GM19240 (cell line): ENCODE data around the gene APOD.
"Not testable (repeated sequence)": the region's sequence is repeated elsewhere in the genome, so short reads cannot be mapped to it uniquely, and the experiment has no call there.

Experiments
- DNase-seq: peaks from one replicate; pipeline ENCODE4 v3.0.0; 2011; ENCODE audit warnings: low spot score; ENCODE audit not compliant: insufficient read length

APOD gene

DNA sequence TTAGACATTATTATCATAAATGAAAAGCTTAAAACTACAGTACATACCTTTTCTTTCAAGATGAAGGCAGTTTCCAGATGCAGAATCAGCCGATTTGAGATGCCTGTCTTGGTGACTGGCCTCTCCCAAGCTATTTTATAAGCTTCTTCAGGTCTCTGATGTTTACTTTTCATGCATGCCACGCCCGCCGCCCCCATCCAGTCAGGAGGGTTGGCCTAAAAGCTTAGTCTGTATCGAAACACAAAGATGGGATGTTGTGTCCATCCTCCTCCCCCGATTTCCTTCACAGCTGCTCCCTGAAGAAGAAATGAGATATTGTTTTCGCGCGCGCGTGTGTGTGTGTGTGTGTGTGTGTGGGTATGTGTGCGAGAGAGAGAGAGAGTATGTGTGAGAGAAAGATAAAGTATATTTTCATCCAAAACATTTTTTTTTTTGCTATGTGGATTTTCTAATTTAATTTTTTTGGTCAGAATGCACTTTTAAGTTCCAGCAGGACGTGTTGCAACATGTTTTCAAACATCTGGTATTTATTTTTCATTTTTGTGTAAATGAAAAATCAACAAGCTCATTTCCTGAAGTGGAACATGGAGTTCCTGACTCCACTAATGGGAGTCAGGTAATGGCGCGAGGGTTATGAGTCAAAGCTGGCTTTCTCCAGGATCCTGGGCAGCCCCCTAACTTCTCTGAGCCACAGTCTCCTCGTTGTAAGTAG is at the start of gene APOD:
APOD (minus strand) TSS at position 110 of the 712 bp plus-strand sequence. CDS start 4,479 bp downstream, outside the sequence.
- no peak for DNase-seq

DNA sequence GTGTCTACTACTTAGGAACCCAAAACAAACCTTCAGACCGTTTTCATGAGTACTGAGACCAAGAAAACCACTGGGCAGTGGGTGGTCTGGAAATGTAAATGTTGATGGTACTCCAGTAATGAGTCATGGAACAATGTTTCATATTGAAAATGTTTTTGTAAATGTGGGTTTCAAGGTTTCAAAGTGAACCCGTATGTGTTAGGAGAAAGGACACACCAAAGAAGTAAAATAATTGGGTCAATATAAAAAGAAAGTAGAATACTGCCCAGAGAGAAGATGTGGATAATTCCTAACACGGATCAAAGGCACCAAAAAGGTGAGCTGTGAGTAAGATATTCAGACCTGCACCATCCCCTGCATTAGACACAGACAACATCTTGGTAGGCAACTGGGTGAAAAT is 49.6 kb upstream of the APOD start:
- not testable (repeated sequence) for DNase-seq

DNA sequence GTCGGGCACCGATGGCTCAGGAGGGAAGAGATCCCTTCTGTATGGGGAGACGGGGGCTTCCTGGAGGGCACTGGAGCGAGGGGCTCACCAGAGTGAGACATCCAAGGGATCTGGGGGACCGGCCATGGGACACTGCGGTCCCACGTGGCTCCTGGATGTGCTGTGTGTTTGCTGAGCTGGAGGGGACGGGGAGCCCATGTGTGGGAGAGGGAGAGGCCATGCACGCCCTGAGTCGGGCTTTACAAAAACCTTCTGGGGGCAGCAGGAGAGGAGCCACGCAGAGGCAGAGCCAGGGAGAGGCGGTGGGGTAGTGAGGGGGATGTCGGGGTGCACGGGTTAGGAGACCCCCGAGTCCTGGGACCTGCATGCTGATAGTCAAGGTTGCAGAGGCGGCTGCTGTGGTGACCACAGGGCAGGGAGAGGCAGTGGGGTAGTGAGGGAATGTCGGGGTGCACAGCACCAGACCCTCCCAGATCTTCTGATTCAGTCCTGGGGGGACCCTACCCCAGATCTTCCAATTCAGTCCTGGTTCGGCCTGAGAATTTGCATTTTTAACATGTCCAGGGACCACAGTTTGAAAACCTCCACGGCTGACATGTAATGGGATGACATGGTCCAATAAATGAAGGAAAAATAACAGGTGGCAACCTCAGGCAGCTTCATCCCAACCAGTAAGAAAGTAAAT is 48.9 kb upstream of the APOD start:
- not testable (repeated sequence) for DNase-seq

DNA sequence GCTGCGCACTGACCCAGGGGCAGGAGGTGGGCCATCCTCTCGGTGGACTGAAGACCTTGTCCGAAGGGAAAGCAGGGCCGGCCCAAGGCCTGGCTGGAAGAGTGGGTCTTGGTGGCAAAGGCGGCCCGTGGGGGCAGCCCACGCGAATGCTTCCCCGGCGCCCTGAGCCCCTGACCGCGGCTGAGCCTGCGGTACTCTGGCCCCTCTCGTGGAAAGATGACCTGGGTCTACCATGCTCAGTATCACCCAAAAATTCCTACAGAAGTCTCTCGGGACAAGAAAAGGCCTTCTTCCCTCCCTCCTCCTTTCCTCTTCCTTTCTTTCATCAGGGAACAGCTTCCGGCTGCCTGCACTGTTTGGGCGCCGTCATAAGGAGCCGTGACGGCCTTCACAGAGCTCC is 48.3 kb upstream of the APOD start:
- DNase-seq = not testable (repeated sequence)

DNA sequence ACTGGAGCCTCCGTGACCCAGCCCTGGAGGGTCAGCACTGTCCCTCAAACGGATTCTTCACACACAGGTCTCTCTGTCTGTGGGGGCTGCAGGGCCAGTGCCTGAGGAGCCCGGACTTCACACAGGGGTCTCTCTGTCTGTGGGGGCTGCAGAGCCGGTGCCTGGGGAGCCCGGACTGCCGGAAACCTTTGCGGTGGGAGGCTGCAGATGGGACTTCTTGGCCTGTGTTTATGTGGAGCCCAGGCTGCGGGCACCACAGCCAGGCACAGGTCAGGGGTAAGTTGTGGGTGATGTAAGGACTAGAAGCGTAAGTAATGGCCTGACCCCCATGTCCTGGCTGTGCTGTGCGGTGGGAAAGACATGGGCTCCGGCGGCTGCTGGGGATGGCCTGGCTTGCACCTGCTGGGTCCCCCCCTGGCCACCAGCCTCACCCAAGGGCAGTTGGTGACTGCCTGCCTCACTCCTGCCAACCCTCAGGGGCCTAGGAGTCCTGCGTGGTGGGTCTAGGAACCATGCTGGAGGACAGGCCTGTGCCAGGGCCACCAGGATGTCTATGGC is 47.3 kb upstream of the APOD start:
- DNase-seq = not testable (repeated sequence)

DNA sequence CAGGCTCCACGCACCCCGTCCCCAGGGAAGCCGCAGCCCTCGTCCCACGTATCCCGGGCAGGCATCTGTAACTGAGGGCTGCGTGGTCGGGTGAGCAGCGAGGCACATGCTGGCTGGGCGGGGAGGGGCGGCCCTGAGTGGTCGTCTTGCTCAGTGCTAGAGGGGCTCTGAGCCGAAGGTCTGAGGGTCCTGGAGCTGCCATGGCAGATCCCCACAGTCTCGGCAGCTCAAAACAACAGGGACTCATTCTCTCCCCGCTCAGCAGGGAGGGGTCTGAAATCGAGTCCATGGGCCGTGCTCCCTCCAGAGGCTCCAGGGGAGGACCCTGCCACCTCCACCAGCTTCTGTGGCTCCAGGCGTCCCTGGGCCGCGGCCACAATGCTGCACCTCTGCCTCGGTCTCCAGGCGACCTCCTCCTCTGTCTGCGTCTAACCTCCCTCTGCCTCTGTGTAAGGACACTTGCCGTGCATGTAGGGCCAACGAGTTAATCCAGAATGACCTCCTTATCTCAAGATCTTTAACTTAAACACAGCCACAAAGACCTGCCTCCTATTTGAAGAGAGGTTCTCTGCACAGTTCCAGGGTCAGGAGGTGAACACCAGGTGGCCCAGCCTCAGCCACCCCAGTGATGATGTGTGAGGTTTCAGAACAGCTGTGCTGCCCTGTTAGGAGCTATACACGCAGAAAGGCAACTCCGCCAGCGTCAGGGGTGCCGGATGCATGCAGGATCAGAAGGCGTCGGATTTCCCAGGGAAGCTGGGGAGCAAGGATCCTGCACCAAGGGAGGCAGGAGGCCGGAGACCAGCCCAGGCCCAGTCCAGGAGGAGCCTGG is 46.6 kb upstream of the APOD start:
- DNase-seq = not testable (repeated sequence)

DNA sequence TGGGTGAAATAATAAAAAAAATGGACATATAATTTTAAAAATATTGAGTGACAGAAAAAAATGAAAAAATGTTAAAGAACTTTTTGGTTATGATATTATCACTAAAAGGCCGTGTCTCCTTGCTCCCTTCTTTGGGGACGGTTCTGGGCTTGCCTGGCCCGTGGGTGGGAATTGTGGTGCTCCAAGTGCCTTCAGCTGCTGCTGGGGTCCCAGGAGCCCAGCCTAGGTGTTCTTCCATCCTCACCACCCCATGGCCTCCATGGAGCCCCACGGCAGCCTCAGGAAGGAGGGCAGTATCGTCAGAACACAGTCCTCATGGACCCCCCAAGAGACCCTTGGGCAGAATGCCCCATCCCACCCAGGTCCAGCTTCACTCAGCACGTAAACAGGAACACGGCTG is 45.9 kb upstream of the APOD start:
- not testable (repeated sequence) for DNase-seq

DNA sequence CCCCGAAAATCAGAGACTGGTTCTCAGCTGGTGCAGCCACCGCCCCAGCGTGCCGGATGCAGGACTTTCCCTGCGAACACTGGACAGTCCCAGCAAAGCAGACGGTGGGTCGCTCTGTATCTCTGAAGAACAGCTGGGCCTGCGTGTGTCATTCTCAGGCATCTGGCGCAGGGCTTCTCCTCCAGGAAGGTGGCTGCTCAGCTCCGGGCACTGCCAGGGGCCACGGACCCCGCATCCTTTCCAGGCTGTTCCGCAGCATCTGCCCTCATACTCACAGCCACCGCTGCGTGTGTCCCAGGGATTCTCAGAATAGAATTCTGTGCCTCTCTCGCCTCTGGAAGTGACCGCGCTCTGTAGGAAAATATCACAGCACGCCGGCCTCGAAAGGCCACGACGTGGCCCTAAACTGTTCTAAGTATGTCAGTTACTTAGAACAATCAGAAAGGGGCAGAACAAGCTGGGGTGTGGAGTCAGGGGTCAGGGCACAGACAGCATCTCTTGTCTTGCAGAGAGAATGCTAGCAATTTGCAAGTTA is 44.7 kb upstream of the APOD start:
- not testable (repeated sequence) for DNase-seq

DNA sequence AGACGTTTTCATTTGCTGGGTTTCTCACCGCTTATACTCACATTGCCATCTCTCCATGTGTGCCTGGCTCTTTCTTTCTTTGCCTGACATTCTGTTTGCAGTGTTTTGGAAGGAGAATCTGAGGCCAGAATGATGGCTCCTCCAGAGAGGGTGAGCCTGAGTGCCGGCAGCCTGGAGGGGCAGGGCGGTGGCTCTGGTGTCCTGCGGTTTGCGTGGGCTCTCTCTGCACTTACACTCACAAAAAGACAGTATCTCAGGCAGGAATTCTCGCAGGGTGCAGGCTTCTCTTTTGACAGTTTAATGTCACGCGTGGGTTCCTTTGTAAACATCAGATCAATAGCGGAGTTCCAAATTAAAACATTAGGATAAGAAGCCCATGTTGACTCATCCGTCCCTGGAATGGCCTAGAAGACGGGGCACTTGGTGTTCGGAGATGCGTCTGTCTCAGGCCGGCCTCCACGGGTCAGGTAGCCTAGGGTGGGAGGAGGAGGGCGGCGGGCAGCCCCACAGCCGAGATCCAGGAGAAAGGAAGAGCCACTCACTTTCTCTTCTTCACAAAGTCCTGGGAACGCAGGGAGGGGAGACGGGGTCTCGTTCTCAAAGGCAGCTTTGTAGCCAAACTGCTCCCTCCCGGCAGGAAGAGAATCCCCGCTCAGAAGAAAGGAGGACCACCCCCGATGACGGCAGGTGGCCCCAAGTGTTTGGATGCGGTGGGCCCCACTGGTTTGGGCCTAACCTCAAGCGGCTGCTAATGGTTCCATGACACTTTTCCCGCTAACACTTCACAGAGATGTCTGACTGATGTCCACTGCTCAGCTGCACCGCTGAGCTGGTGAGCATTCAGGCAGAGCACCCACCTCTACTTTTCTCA is 44.0 kb upstream of the APOD start:
- not testable (repeated sequence) for DNase-seq

DNA sequence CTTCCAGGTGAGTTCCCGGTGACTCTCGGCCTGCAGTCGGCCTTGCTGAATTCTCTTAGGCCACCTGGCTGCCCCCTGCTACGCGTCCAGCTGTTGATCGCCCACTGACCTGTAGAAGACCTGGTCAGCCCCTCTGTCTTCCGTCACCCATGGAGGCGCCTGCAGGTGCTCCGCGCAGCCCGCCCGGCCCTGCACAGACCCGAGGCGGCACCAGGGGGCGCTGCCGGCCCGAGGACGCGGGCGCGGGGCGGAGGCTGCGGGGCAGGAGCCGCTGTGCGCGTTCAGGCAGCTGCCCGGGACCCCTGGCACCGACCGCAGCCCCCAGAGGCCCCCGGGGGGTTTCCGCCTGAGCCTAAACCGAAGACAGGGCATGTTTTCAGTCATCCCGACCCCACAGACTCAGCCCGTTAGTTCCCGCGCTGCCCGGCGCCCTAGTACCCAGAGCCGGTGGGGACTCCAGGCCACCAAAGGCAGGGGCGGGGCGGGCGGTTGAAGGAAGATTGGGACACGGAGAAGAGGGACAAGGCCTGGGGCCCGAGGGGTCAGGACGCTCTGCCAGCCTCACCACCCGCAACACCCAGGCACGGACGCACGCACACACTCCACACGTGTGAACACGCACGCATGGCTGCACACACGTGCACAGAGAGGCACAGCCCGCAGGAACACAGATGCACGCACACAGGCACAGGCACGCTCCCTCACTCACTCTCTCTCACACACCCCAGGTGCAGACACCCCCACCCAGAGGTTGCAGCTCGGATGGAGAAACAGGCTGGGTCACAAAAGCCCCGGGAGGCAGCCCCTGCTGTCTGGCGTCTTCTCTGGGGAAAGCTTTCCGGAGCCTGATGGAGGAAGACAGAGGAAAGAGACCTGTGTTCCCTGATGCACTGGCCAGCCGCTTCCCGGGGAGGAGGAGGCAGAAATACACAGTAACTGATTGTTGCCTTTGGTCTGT is 41.1 kb upstream of the APOD start:
- DNase-seq = not testable (repeated sequence)

DNA sequence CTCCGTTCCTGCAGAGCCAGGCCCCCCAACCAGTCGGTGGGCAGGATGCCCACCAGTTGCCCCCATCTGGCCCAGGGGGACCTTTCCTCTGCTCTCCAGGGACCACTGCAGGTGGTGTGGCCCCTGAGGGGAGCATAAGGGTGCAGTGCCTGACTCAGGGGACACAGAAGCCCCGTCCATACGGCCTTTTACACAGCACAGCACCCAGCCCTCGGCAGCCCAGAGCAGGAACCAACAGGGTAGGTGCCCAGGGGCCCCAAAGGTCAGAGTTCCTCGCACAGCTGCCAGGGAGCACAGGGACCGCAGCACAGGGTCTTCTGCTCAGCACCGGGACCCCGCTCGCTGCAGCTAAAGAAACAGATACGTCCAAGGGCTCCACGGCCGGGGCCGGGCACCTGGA is 40.4 kb upstream of the APOD start:
- DNase-seq = not testable (repeated sequence)

DNA sequence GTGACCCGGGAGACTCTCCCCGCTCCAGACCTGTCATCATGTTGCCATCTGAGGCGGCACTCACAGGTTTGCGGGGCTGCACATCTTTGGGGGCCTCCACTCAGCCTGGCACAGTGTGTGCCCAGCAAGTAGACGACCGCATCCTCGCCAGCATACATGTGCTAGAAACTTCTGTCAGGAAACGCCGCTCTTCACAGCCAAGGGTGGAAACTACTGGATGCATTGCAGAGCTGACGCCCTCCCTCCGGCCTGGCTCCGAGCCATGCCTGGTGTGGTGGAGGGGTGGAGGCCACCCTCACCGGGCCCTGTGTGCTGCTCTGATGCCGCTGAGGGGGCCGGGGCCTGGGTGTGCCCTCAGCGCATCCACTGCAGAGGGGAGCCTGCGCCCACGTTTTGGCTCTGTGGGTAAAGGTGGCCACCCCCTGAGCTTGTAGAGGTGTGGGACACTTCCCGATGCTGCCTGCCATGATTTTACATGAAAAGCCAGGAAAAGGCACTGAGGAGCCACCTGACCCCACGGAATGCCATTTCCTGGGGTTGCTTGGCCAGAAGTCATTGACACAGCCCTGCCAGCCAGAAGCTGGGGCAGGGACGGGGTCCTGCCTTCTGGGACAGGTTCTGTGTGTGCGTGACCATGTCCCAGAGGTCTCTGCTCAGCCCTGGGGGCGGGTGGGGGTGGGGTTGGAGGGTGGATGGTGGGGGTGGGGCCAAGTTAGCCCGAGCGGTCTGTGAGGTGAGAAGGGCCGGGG is 39.7 kb upstream of the APOD start:
- not testable (repeated sequence) for DNase-seq

DNA sequence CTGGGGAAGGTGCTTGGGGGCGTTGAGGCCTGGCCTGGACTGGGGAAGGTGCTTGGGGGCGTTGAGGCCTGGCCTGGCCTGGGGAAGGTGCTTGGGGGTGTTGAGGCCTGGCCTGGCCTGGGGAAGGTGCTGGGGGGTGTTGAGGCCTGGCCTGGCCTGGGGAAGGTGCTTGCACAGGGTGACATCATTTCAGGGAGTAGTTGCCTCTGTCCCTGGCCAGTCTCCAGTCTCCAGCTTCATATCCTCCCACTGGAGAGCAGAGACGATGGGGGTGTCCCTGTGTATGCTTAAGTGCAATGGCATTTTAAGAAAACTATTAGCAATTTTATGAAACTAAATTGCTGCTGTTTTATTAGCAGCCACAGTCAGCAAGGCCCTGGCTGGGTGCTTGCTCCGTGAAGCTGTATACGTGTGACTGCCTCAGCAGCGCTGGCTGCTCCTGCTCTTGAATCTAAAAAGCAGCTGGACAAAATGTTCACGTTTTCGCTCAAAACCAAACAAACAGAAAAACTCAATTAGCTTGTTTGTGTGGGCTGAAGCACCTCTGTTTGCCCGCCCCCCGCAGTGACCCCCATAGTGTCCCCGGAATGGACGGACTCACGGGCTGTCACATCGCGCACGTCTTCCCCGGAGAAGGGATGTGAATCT is 38.9 kb upstream of the APOD start:
- not testable (repeated sequence) for DNase-seq

DNA sequence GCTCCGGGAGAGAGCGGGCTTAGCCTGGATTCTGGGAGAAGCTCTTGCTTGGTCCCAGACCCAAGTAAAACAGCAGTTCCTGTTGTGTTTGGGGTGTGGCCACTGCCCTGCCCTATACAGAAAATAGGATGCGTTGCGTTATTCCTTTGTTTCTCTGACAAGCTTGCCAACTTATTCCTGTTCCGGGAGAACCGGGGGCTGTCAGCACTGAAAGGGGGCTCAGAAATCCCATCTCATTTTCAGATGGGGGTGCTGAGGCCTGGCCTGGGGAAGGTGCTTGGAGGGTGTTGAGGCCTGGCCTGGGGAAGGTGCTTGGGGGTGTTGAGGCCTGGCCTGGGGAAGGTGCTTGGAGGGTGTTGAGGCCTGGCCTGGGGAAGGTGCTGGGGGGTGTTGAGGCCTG is 38.3 kb upstream of the APOD start:
- not testable (repeated sequence) for DNase-seq

DNA sequence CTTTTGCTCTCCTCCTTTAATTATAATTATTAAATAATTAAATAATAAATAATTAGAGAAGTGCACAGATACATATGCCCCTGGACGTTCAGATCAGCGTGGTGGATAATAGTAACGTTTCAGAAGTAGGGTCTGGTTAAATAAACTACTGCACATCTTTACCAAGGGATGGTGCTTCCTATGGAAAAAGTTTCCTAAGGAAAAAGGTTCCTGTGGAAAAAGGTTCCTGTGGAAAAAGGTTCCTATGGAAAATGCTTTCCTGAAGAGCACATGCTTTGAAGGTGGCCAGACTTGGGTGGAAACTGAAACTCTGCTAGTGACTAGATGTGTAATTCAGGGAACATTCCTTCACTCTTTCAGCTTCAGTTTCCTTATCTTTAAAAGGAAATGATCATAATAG is 37.4 kb upstream of the APOD start:
- not testable (repeated sequence) for DNase-seq

DNA sequence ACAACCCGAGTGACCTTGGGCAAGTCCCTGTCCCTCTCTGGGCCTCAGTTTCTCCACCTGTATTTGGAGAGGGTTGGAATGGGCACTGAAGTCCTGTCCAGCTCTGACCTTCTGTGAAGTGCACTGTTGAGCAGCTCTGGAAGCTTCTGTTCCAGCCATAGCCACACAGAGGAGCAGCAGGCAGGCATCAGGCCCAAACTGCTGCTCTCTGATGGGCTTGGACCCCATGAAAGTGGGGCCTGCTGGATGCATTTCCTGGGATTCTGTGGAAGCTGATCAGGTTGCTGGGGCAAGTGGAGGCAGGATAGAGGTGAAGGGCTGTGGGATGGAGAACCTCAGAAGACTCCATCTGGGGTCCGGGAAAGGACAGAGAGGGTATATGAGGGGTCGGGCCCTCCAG is 36.7 kb upstream of the APOD start:
- not testable (repeated sequence) for DNase-seq

DNA sequence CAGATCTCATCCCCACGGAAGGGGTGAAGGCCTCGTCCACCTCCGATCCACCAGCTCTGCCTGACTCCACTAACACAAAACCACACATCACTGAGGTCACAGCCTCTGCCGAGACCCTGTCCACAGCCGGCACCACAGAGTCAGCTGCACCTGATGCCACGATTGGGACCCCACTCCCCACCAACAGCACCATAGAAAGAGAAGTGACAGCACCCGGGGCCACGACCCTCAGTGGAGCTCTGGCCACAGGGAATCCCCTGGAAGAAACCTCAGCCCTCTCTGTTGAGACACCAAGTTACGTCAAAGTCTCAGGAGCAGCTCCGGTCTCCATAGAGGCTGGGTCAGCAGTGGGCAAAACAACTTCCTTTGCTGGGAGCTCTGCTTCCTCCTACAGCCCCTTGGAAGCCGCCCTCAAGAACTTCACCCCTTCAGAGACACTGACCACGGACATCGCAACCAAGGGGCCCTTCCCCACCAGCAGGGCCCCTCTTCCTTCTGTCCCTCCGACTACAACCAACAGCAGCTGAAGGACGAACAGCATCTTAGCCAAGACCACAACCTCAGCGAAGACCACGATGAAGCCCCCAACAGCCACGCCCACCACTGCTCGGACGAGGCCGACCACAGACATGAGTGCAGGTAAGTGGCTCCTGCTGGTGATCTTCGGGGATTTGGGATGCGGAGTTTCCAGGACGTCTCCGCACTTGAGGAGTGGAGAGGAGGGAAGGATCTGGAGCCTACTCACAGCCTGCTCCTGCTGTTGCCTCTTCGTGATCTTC is 36.0 kb upstream of the APOD start:
- not testable (repeated sequence) for DNase-seq
